Measurements from ENCODE around the gene FCN1.

The FCN1 gene

DNA sequence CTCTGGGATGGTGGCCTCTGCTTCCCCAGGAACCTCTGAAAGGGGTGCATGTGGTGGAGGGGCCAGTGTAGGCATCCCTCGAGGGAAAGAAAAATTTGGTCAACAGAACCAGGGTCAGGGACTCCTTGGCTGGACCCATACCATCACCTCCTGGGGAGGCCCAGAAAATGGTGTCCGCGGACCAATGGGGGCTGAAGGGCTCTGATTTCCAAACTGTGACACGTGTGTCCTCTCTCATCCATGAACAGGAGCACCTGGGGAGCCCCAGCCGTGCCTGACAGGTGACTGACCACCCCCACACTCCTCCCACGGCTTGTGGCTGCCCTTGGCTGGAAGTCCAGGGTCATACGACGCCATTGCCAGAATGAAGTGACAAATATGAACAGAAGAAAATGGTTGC lies 33.2 kb downstream of the FCN1 start:
- ATAC-seq (replicated peaks) (no peak), DNase-seq (no peak)
- H3K4me1 Mint-ChIP-seq (ENCODE audit: low read depth in 2 of 2): peaks cover 0 to 2% of the 10 kb centered on the region in 2 donors
- no peaks in the 10 kb centered on the region for H3K36me3 Mint-ChIP-seq (ENCODE audit: insufficient read depth)
- peaks cover 31 to 89% of the 10 kb centered on the region in 2 donors for H3K27me3 Mint-ChIP-seq
- H3K9me3 Mint-ChIP-seq: no peaks in the 10 kb centered on the region
- no peak overlapping the region for H3K27ac Mint-ChIP-seq
- H3K4me3 Mint-ChIP-seq: no peak overlapping the region

DNA sequence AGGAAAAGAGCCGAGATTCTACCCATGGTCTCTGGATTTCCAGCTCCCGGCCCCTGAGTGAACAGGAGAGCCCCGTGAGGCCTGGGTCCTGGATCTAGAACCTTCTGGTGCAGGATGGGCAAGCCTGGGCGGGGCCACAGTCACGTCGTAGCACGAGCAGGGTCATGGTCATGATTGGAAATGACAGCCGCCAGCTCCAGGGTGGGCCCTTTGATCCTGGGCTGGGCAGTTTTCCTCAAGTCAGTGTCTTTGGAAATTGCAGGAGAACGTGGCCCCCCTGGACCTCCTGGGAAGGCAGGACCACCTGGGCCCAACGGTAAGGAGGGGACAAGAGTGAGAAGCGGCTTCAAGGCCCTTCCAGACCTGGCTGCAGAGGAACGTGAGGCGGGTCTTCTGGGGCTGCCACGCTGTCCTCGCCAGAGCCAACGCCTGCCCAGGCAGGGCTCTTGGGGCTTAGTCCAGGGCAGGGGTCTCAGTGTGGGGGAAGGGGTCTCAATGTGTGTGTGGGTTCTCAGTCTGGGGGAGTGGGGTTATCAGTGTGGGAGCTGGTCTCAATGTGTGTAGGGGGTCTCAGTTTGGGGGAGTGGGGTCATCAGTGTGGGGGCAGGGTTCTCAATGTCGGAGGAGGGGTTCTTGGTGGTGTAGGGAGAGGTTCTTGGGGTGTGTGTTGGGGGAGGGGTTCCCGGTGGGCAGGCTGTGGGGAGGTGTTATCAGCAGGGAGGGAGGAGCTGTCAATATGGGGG lies 34.5 kb downstream of the FCN1 start:
- DNase-seq (no peak), ATAC-seq (replicated peaks) (no peak)
- Mint-ChIP-seq H3K4me3 (no peak overlapping the region), H3K36me3 (ENCODE audit: insufficient read depth) (no peaks in the 10 kb centered on the region), H3K27me3 (peaks cover 26 to 77% of the 10 kb centered on the region in 2 donors), H3K4me1 (ENCODE audit: low read depth in 2 of 2) (peaks cover 0 to 2% of the 10 kb centered on the region in 2 donors), H3K9me3 (no peaks in the 10 kb centered on the region), H3K27ac (no peak overlapping the region)

DNA sequence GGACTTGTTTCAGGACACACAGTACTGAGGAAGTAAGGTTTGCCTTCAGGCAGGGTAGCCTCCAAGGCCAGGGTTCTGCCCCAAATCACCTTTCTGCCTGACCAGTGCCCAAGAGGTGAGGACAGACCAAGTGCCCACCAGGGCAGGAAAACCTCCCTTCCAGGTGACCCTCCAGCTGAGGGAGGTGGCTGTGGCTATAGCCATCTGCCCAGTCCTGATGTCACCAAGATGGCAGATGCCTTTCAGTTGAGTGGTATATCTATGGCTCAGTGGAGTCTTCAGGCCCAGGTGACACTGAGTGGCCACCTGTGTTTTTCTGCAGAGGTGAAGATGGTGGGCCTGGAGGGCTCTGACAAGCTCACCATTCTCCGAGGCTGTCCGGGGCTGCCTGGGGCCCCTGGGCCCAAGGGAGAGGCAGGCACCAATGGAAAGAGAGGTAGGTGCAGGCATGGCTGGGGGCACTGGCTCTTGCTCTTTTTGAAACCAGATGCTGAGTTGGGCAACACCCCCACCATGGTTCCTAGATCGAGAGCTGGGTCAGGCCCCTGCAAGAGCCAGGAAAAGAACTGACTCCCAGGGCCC lies 35.4 kb downstream of the FCN1 start:
- DNase-seq (no peak), ATAC-seq (replicated peaks) (no peak)
- H3K4me1 Mint-ChIP-seq (ENCODE audit: low read depth in 2 of 2): no peaks in the 10 kb centered on the region
- H3K36me3 Mint-ChIP-seq (ENCODE audit: insufficient read depth): no peaks in the 10 kb centered on the region
- H3K27me3 Mint-ChIP-seq: peaks cover 31 to 77% of the 10 kb centered on the region in 2 donors
- no peaks in the 10 kb centered on the region for H3K9me3 Mint-ChIP-seq
- H3K4me3 Mint-ChIP-seq: no peak overlapping the region
- H3K27ac Mint-ChIP-seq: no peak overlapping the region

DNA sequence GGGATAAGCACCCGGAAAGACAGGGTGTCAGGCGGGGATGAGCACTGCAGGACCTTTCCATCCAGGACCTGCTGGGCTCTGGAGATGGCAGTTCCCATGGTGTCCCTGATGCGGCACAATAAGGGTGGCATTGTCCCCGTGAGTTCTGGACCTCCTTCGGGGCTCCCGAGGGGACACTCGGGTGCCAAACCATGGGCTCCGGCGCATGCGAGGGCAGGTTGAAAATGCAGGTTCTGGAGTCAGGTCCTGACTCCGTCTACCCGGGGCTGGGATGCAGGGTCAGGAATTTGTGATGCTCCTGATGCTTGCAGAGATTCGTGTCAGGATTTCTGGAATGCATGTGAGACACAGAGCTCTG lies 36.4 kb downstream of the FCN1 start:
- no peaks in the 10 kb centered on the region for H3K36me3 Mint-ChIP-seq (ENCODE audit: insufficient read depth)
- DNase-seq (no peak), ATAC-seq (replicated peaks) (no peak)
- H3K4me3 Mint-ChIP-seq: no peak overlapping the region
- no peaks in the 10 kb centered on the region for H3K9me3 Mint-ChIP-seq
- no peak overlapping the region for H3K27ac Mint-ChIP-seq
- H3K4me1 Mint-ChIP-seq (ENCODE audit: low read depth in 2 of 2): no peaks in the 10 kb centered on the region
- peaks cover 25 to 69% of the 10 kb centered on the region in 2 donors for H3K27me3 Mint-ChIP-seq

GRCh38 chr9:134880484-134881312 lies 37.0 kb downstream of the FCN1 start, which contains the start of gene FCN2:
Gene FCN2 (plus strand): TSS chr9:134880810. CDS start chr9:134880822, 12 bp downstream.
- no peaks in the 10 kb centered on the region for H3K9me3 Mint-ChIP-seq
- peaks cover 21 to 63% of the 10 kb centered on the region in 2 donors for H3K27me3 Mint-ChIP-seq
- DNase-seq: no peak

GRCh38 chr9:134879664-134880483 lies 37.8 kb downstream of the FCN1 start:
- Mint-ChIP-seq H3K4me1 (ENCODE audit: low read depth in 2 of 2) (no peaks in the 10 kb centered on the region), H3K27ac (no peak overlapping the region), H3K36me3 (ENCODE audit: insufficient read depth) (no peaks in the 10 kb centered on the region), H3K27me3 (peaks cover 21 to 55% of the 10 kb centered on the region in 2 donors), H3K9me3 (no peaks in the 10 kb centered on the region), H3K4me3 (no peak overlapping the region)
- no peak for ATAC-seq (replicated peaks)
- DNase-seq: no peak

More at GRCh38 chr9:134880484-134881312, 37.0 kb downstream of the FCN1 start, which contains the start of gene FCN2:
- Mint-ChIP-seq H3K4me1 (ENCODE audit: low read depth in 2 of 2) (no peaks in the 10 kb centered on the region), H3K27ac (no peak within 1 kb of the TSS), H3K36me3 (ENCODE audit: insufficient read depth) (no peaks in the 10 kb centered on the region), H3K4me3 (no peak within 1 kb of the TSS)
- no peak for ATAC-seq (replicated peaks)

DNA sequence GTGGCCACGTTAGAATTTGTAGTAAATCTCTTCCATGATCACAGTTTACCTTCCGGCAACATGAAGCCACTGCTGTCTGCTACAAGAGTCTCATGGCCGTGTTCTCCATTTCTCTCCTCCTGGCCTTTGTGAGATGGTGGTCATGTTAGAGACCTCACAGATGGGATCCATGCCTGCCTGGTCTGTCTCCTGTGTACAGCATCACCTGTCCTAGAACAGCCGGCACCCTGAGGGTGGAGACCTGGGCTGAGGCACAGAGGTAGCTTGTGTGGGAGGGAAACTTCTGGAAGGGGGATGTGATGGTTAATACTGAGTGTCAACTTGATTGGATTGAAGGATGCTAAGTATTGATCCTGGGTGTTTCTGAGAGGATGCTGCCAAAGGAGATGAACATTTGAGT lies 40.2 kb downstream of the FCN1 start:
- peaks cover 15 to 53% of the 10 kb centered on the region in 2 donors for H3K27me3 Mint-ChIP-seq
- ATAC-seq (replicated peaks) (no peak), DNase-seq (no peak)
- no peaks in the 10 kb centered on the region for H3K36me3 Mint-ChIP-seq (ENCODE audit: insufficient read depth)
- no peaks in the 10 kb centered on the region for H3K9me3 Mint-ChIP-seq
- no peak overlapping the region for H3K4me3 Mint-ChIP-seq
- no peak overlapping the region for H3K27ac Mint-ChIP-seq
- no peaks in the 10 kb centered on the region for H3K4me1 Mint-ChIP-seq (ENCODE audit: low read depth in 2 of 2)

GRCh38 chr9:134875371-134875770 lies 42.3 kb downstream of the FCN1 start:
- no peaks in the 10 kb centered on the region for H3K36me3 Mint-ChIP-seq (ENCODE audit: insufficient read depth)
- H3K27ac Mint-ChIP-seq: no peak overlapping the region
- no peak for DNase-seq

DNA sequence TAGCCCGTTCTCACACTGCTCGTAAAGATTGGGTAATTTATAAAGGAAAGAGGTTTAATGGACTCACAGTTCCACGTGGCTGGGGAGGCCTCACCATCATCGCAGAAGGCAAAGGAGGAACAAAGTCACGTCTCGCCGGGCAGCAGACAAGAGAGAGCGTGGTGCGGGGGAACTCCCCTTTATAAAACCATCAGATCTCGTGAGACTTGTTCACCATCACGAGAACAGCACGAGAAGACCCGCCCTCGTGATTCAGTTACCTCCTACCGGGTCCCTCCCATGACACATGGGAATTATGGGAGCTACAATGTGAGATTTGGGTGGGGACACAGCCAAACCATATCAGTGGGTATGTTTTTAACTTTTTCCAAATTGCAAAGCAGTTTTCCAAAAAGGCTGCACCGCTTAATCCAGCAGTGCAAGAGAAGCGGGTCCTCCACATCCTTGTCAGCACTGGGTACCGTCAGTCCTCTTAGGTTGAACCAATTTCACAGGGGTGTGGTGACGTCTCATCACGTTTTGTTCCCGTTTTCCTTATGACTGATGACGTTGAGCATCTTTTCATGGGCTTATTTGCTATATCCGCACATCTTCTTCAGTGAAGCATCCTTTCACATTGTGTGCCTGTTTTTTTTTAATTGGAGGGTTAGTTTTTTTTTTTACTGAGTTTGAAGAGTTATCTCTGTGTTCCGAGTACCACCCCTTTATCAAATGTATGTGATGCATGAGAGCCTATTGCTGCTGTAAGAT lies 45.1 kb downstream of the FCN1 start:
- H3K27me3 Mint-ChIP-seq: peaks cover 8 to 58% of the 10 kb centered on the region in 2 donors
- H3K4me1 Mint-ChIP-seq (ENCODE audit: low read depth in 2 of 2): no peaks in the 10 kb centered on the region
- H3K27ac Mint-ChIP-seq: no peak overlapping the region
- H3K9me3 Mint-ChIP-seq: no peaks in the 10 kb centered on the region
- no peak for ATAC-seq (replicated peaks)
- no peaks in the 10 kb centered on the region for H3K36me3 Mint-ChIP-seq (ENCODE audit: insufficient read depth)
- no peak for DNase-seq
- H3K4me3 Mint-ChIP-seq: no peak overlapping the region

More at GRCh38 chr9:134875371-134875770, 42.3 kb downstream of the FCN1 start:
- ATAC-seq (replicated peaks): no peak
- Mint-ChIP-seq H3K27me3 (peaks cover 15 to 51% of the 10 kb centered on the region in 2 donors), H3K4me3 (no peak overlapping the region), H3K9me3 (no peaks in the 10 kb centered on the region), H3K4me1 (ENCODE audit: low read depth in 2 of 2) (no peaks in the 10 kb centered on the region)

GRCh38 chr9:134871697-134872340 lies 45.9 kb downstream of the FCN1 start:
- Mint-ChIP-seq H3K4me3 (no peak overlapping the region), H3K4me1 (ENCODE audit: low read depth in 2 of 2) (no peaks in the 10 kb centered on the region), H3K27me3 (peaks cover 4 to 52% of the 10 kb centered on the region in 2 donors), H3K36me3 (ENCODE audit: insufficient read depth) (no peaks in the 10 kb centered on the region), H3K9me3 (no peaks in the 10 kb centered on the region), H3K27ac (no peak overlapping the region)
- no peak for ATAC-seq (replicated peaks)
- no peak for DNase-seq

DNA sequence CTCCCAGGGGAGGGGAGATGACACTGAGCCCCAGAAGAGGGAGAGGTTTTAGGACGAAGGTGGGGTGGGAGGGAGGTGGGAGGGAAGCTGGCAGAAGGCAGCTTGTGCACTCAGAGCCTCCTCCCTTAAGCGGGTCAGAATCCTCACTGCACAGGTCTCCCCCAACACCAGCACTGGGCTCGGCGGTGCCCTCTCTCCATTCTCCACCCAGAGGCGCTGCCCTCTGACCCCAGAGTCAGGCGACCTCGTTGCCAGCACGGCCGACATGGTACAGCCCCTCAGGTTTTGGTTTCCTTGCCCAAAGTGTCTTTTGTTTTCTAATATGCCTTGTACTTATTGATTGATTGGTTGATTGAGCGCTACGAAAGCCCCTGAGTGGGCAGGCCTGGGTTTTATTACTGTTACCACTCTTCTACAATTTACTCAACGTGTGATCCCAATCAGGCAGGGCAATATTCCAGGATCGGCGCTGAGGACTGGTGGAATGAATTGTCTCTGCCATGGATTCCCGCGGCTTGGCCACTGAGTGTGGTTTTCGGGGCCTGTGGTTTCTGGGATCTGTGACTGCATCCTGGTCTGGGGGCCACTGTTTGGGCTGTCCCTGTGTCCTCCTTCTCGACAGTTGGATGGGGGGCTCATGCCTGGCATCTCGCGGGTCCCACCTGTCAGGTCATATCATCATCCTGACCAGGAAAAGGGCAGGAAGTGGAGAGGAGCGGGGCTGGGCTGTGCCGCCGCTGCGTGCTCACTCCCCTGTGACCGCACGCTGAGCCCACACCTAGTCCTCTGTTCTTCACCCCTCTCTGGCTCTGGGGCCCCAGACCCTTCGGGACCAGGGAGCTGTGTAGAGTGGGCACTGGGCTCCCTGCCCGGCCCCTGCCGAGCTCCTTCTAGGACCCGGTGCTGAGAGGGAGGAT lies 46.7 kb downstream of the FCN1 start:
- H3K36me3 Mint-ChIP-seq (ENCODE audit: insufficient read depth): no peaks in the 10 kb centered on the region
- H3K27ac Mint-ChIP-seq: no peak overlapping the region
- H3K4me1 Mint-ChIP-seq (ENCODE audit: low read depth in 2 of 2): no peaks in the 10 kb centered on the region
- DNase-seq: no peak
- H3K9me3 Mint-ChIP-seq: no peaks in the 10 kb centered on the region
- H3K27me3 Mint-ChIP-seq: peaks cover 4 to 52% of the 10 kb centered on the region in 2 donors
- no peak overlapping the region for H3K4me3 Mint-ChIP-seq
- ATAC-seq (replicated peaks): no peak
